Measurements from ENCODE around the gene FKBP1A.

- TF ChIP-seq POLR2AphosphoS5 (IDR thresholded peaks at IDR 0.05) (no peak), POLR2A (IDR thresholded peaks at IDR 0.05) (no peak)
Measured at GRCh38 chr20:1337441-1337840, 55.4 kb downstream of the FKBP1A start.

All from stomach (tissue), 4 donors.